H9 (cell line): ENCODE data around the gene AGBL4. TPM values are rescaled to one million over a fixed set of nuclear protein-coding genes. Genes with fewer than 3 reads are reported as not detected.

Source experiments
- DNase-seq: peaks from one replicate; pipeline ENCODE4 v3.0.0-alpha.2; 2017
- H2AFZ ChIP-seq: one replicate; pipeline ENCODE4 v1.6.1; 2013; ENCODE audit warnings: mild to moderate bottlenecking, low read length, control low read depth, moderate library complexity
- H2AK5ac ChIP-seq: 2 replicates; pipeline ENCODE4 v1.6.1; 2013; ENCODE audit warnings: low read length, control low read depth, mixed read lengths; ENCODE audit not compliant: insufficient read length
- H2BK120ac ChIP-seq: one replicate; pipeline ENCODE4 v1.6.1; 2013; ENCODE audit warnings: low read depth, mild to moderate bottlenecking, low read length, control low read depth, inconsistent platforms; ENCODE audit not compliant: poor library complexity, severe bottlenecking
- H2BK12ac ChIP-seq: 2 replicates; pipeline ENCODE4 v1.6.1; 2013; ENCODE audit warnings: low read length, control low read depth, mixed read lengths, low read depth; ENCODE audit not compliant: insufficient read length
- H2BK15ac ChIP-seq: 2 replicates; pipeline ENCODE4 v1.6.1; 2013; ENCODE audit warnings: low read depth, low read length, control low read depth
- H2BK20ac ChIP-seq: one replicate; pipeline ENCODE4 v1.6.1; 2013; ENCODE audit warnings: low read depth, mild to moderate bottlenecking, low read length, control low read depth, inconsistent platforms; ENCODE audit not compliant: poor library complexity, severe bottlenecking
- H2BK5ac ChIP-seq: 2 replicates; pipeline ENCODE4 v1.6.1; 2013; ENCODE audit warnings: low read length, control low read depth, mixed read lengths; ENCODE audit not compliant: insufficient read length
- H3K14ac ChIP-seq: 2 replicates; pipeline ENCODE4 v1.6.1; 2013; ENCODE audit warnings: low read length, control low read depth; ENCODE audit not compliant: insufficient read depth
- H3K18ac ChIP-seq: 2 replicates; pipeline ENCODE4 v1.6.1; 2013; ENCODE audit warnings: low read depth, mild to moderate bottlenecking, mixed read lengths, low read length, control low read depth; ENCODE audit not compliant: insufficient read length
- H3K23ac ChIP-seq: 2 replicates; pipeline ENCODE4 v1.6.1; 2013; ENCODE audit warnings: low read length, control low read depth, mixed read lengths, low read depth; ENCODE audit not compliant: insufficient read length
- H3K23me2 ChIP-seq: 2 replicates; pipeline ENCODE4 v1.6.1; 2013; ENCODE audit warnings: low read depth, mild to moderate bottlenecking, mixed read lengths, low read length, control low read depth; ENCODE audit not compliant: insufficient read length, poor library complexity, severe bottlenecking
- H3K27ac ChIP-seq: 2 replicates; pipeline ENCODE4 v1.5.1; 2013; ENCODE audit warnings: low read length, control low read depth, mixed read lengths, low read depth; ENCODE audit not compliant: insufficient read length
- H3K27me3 ChIP-seq: 2 replicates; pipeline ENCODE4 v1.6.1; 2013; ENCODE audit warnings: low read length, control low read depth, inconsistent platforms; ENCODE audit not compliant: insufficient read depth
- H3K4ac ChIP-seq: 2 replicates; pipeline ENCODE4 v1.6.1; 2013; ENCODE audit warnings: low read depth, mild to moderate bottlenecking, control low read depth, inconsistent platforms, low read length, moderate library complexity
- H3K4me1 ChIP-seq: 2 replicates; pipeline ENCODE4 v1.6.1; 2013; ENCODE audit warnings: low read length, control low read depth, inconsistent platforms; ENCODE audit not compliant: insufficient read depth
- H3K4me2 ChIP-seq: 2 replicates; pipeline ENCODE4 v1.6.1; 2013; ENCODE audit warnings: low read length, control low read depth, mixed read lengths; ENCODE audit not compliant: insufficient read length, insufficient read depth
- H3K56ac ChIP-seq: 2 replicates; pipeline ENCODE4 v1.6.1; 2013; ENCODE audit warnings: low read depth, mild to moderate bottlenecking, mixed read lengths, low read length, control low read depth; ENCODE audit not compliant: insufficient read length
- H3K79me1 ChIP-seq: 2 replicates; pipeline ENCODE4 v1.6.1; 2013; ENCODE audit warnings: low read depth, mild to moderate bottlenecking, moderate library complexity, low read length, control low read depth, inconsistent platforms; ENCODE audit not compliant: insufficient read depth, poor library complexity, severe bottlenecking
- H3K79me2 ChIP-seq: 2 replicates; pipeline ENCODE4 v1.6.1; 2013; ENCODE audit warnings: low read length, control low read depth, inconsistent platforms; ENCODE audit not compliant: insufficient read depth
- H3K9ac ChIP-seq: 2 replicates; pipeline ENCODE4 v1.6.1; 2013; ENCODE audit warnings: low read length, control low read depth, mixed read lengths; ENCODE audit not compliant: insufficient read length; ENCODE audit errors: extremely low read depth
- H3K9me3 ChIP-seq: one replicate; pipeline ENCODE4 v1.6.1; 2013; ENCODE audit warnings: low read depth, low read length, inconsistent platforms; ENCODE audit not compliant: control insufficient read depth
- H3T11ph ChIP-seq: one replicate; pipeline ENCODE4 v1.6.1; 2013; ENCODE audit warnings: mild to moderate bottlenecking, low read length, control low read depth, inconsistent platforms
- H4K20me1 ChIP-seq: one replicate; pipeline ENCODE4 v1.6.1; 2013; ENCODE audit not compliant: control insufficient read depth, insufficient read length, insufficient read depth
- H4K5ac ChIP-seq: 2 replicates; pipeline ENCODE4 v1.6.1; 2013; ENCODE audit warnings: low read depth, mild to moderate bottlenecking, mixed read lengths, low read length, control low read depth; ENCODE audit not compliant: insufficient read length
- H4K8ac ChIP-seq: replicated peaks from 2 replicates; pipeline ENCODE4 v1.6.1; 2013; ENCODE audit warnings: low read length, control low read depth, mixed read lengths, low read depth; ENCODE audit not compliant: insufficient read length
- H4K91ac ChIP-seq: 2 replicates; pipeline ENCODE4 v1.6.1; 2013; ENCODE audit warnings: low read depth, mild to moderate bottlenecking, moderate library complexity, mixed read lengths, low read length, control low read depth; ENCODE audit not compliant: insufficient read length
- H3K27ac Mint-ChIP-seq, 3 experiments: 2 replicates in 2 of 3; 3 replicates in 1 of 3; pipeline ENCODE4 v1.8.0; 2020 to 2021; ENCODE audit warnings: mixed read lengths in 3 of 3, mild to moderate bottlenecking in 1 of 3, moderate library complexity in 1 of 3
- H3K27me3 Mint-ChIP-seq: 2 replicates; pipeline ENCODE4 v1.8.0; 2021; ENCODE audit warnings: low read depth, mild to moderate bottlenecking, moderate library complexity, mixed read lengths
- H3K36me3 Mint-ChIP-seq, 3 experiments: 2 replicates in 2 of 3; 3 replicates in 1 of 3; pipeline ENCODE4 v1.8.0; 2020 to 2021; ENCODE audit warnings: low read depth in 3 of 3, mixed read lengths in 3 of 3; ENCODE audit not compliant: insufficient read depth in 1 of 3
- H3K4me1 Mint-ChIP-seq, 2 experiments: 2 replicates each; pipeline ENCODE4 v1.8.0; 2020; ENCODE audit warnings: mixed read lengths in 2 of 2
- H3K4me3 Mint-ChIP-seq, 2 experiments: 2 replicates in 1 of 2; 3 replicates in 1 of 2; pipeline ENCODE4 v1.8.0; 2020 to 2021; ENCODE audit warnings: mild to moderate bottlenecking in 2 of 2, mixed read lengths in 2 of 2, moderate library complexity in 1 of 2
- H3K9me3 Mint-ChIP-seq, 2 experiments: 2 replicates in 1 of 2; 3 replicates in 1 of 2; pipeline ENCODE4 v1.8.0; 2020; ENCODE audit warnings: mild to moderate bottlenecking in 2 of 2, mixed read lengths in 2 of 2, moderate library complexity in 1 of 2
- WGBS: extraction: QIAGEN DNeasy Blood & Tissue Kit; methylation state at CpG from one replicate; pipeline ENCODE4 v1.1.7; 2013; ENCODE audit warnings: missing lambda C conversion rate, low lambda C conversion rate, mixed read lengths; ENCODE audit not compliant: insufficient read length; ENCODE audit errors: extremely low coverage; 5-methylcytosine and 5-hydroxymethylcytosine counted together
- total RNA-seq: library from RNA; stranded (reverse); gene quantifications from 2 replicates; pipeline ENCODE4 v1.2.1, GENCODE V29; 2021
- TF ChIP-seq, protein P1 (sequence below): fragments of 200-600 bp; sonication (generic); conservative IDR thresholded peaks from 3 replicates; pipeline ENCODE4 v1.8.0; 2021; ENCODE audit warnings: antibody characterized with exemption, mild to moderate bottlenecking

Gene AGBL4
- total RNA-seq, 1 experiment from 2014 or later, result not detected

DNA sequence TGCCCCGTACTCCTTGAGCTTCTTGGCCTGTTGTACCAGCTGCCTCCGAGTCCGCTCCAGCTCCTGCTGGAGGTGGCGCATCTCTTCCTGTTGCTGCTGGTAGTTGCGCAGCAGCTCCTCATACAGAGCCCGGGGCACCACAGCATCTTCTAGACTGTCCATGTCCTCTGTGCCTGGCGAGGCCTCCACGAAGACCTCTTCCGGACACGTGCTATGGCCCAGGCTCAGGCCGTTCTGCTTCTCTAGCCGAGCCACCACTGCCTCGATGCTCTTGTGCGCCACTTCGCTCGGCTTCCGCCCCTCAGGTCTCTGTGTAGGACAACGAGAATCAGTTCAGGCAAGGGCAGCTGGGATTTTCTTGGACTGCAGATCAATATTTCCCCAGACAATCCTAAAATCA is 1264.8 kb downstream of the AGBL4 start:
- no peak overlapping the region for H3K4ac ChIP-seq
- no peak overlapping the region for H2BK20ac ChIP-seq
- no peak overlapping the region for H2BK15ac ChIP-seq
- no peaks in the 10 kb centered on the region for H3K9me3 ChIP-seq
- Mint-ChIP-seq H3K27me3 (no peaks in the 10 kb centered on the region), H3K9me3 (no peaks in the 10 kb centered on the region), H3K36me3 (peaks cover 16 to 54% (median 31%) of the 10 kb centered on the region in 3 experiments; a peak in 6 of 7 replicates), H3K4me3 (no peak overlapping the region), H3K4me1 (peaks cover 20 to 28% of the 10 kb centered on the region in 2 experiments), H3K27ac (no peak overlapping the region)
- no peak overlapping the region for H4K5ac ChIP-seq
- no peak overlapping the region for H3K9ac ChIP-seq
- H2BK5ac ChIP-seq, result no peak overlapping the region
- peaks cover 3% of the 10 kb centered on the region; the same call in 1 of the 2 replicates for H3K4me1 ChIP-seq
- no peaks in the 10 kb centered on the region for H3K23me2 ChIP-seq
- no peak overlapping the region for H3K18ac ChIP-seq
- H3T11ph ChIP-seq, result no peak overlapping the region
- H3K4me2 ChIP-seq, result no peak overlapping the region
- no peak overlapping the region for H3K23ac ChIP-seq
- no peak overlapping the region; the same call in 1 of the 2 replicates for H3K14ac ChIP-seq
- TF ChIP-seq, protein P1, sequence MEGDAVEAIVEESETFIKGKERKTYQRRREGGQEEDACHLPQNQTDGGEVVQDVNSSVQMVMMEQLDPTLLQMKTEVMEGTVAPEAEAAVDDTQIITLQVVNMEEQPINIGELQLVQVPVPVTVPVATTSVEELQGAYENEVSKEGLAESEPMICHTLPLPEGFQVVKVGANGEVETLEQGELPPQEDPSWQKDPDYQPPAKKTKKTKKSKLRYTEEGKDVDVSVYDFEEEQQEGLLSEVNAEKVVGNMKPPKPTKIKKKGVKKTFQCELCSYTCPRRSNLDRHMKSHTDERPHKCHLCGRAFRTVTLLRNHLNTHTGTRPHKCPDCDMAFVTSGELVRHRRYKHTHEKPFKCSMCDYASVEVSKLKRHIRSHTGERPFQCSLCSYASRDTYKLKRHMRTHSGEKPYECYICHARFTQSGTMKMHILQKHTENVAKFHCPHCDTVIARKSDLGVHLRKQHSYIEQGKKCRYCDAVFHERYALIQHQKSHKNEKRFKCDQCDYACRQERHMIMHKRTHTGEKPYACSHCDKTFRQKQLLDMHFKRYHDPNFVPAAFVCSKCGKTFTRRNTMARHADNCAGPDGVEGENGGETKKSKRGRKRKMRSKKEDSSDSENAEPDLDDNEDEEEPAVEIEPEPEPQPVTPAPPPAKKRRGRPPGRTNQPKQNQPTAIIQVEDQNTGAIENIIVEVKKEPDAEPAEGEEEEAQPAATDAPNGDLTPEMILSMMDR, result no peak
- no peaks in the 10 kb centered on the region for H3K27me3 ChIP-seq
- H2AFZ ChIP-seq, result no peak overlapping the region
- no peak overlapping the region for H3K56ac ChIP-seq
- no CpG with 5 or more reads among the region's 18 CpGs for WGBS
- no peak overlapping the region for H3K27ac ChIP-seq
- H3K79me2 ChIP-seq, result no peaks in the 10 kb centered on the region
- no peak overlapping the region for H2BK120ac ChIP-seq
- no peaks in the 10 kb centered on the region for H4K20me1 ChIP-seq
- H4K91ac ChIP-seq, result no peak overlapping the region
- H4K8ac ChIP-seq, result no peak overlapping the region
- DNase-seq, result no peak
- H2AK5ac ChIP-seq, result no peak overlapping the region
- no peak overlapping the region for H2BK12ac ChIP-seq
- no peaks in the 10 kb centered on the region for H3K79me1 ChIP-seq
